Fibroblast of mammary gland (primary cell): ENCODE measurements around the gene TMEM258.

Experiments used
- DNase-seq: peaks from one replicate; pipeline ENCODE4 v3.0.0-alpha.2; 2010; ENCODE audit warnings: low read depth
- H3K4me3 ChIP-seq: 2 replicates; pipeline ENCODE4 v1.5.1; 2011; ENCODE audit warnings: low read depth, mild to moderate bottlenecking, low read length, moderate library complexity; ENCODE audit not compliant: control insufficient read depth
- CTCF ChIP-seq: conservative IDR thresholded peaks from 2 replicates; pipeline ENCODE4 v1.5.1; 2011; ENCODE audit warnings: low read depth, low read length, inconsistent platforms; ENCODE audit not compliant: control insufficient read depth, insufficient read depth

The TMEM258 gene

GRCh38 chr11:61837411-61838005 is 45.1 kb upstream of the TMEM258 start:
- H3K4me3 ChIP-seq: no peak overlapping the region
- no peak for TF ChIP-seq CTCF
- no peak for DNase-seq

- no peak for DNase-seq
Measured at GRCh38 chr11:61836193-61836592, 43.8 kb upstream of the TMEM258 start.

GRCh38 chr11:61834278-61835048 is 42.1 kb upstream of the TMEM258 start:
- peak; percentile 88 for DNase-seq
- no peak overlapping the region for H3K4me3 ChIP-seq

More at GRCh38 chr11:61836193-61836592, 43.8 kb upstream of the TMEM258 start:
- no peak for TF ChIP-seq CTCF
- no peak overlapping the region for H3K4me3 ChIP-seq

GRCh38 chr11:61833926-61834277 is 41.5 kb upstream of the TMEM258 start:
- DNase-seq: no peak
- no peak for TF ChIP-seq CTCF
- H3K4me3 ChIP-seq: no peak overlapping the region

More at GRCh38 chr11:61834278-61835048, 42.1 kb upstream of the TMEM258 start:
- TF ChIP-seq CTCF: no peak

GRCh38 chr11:61833471-61833870 is 41.1 kb upstream of the TMEM258 start:
- no peak for TF ChIP-seq CTCF
- DNase-seq: no peak
- H3K4me3 ChIP-seq: no peak overlapping the region

- H3K4me3 ChIP-seq: no peak overlapping the region
- TF ChIP-seq CTCF: no peak
- no peak for DNase-seq
Measured at GRCh38 chr11:61832754-61833153, 40.4 kb upstream of the TMEM258 start.

- no peak for TF ChIP-seq CTCF
- no peak overlapping the region for H3K4me3 ChIP-seq
- no peak for DNase-seq
Measured at GRCh38 chr11:61832207-61832606, 39.8 kb upstream of the TMEM258 start.
